UCSD-AML1 (cell line): Measurements from ENCODE around the gene SH3BP5.

Experiments
- DNase-seq: peaks from one replicate; lab custom pipeline; 2025; ENCODE audit not compliant: unreplicated experiment; lab: John Stamatoyannopoulos, UW

The SH3BP5 gene

GRCh38 chr3:15299036-15299435 is 33.4 kb downstream of the SH3BP5 start:
- DNase-seq: no peak

- DNase-seq: no peak
Observed at GRCh38 chr3:15298504-15298903, 33.9 kb downstream of the SH3BP5 start.

- DNase-seq: no peak
Observed at GRCh38 chr3:15297608-15298350, 34.6 kb downstream of the SH3BP5 start.

- DNase-seq: no peak
Observed at GRCh38 chr3:15295506-15295905, 36.9 kb downstream of the SH3BP5 start.

- DNase-seq: no peak
Observed at GRCh38 chr3:15294929-15295328, 37.5 kb downstream of the SH3BP5 start.

GRCh38 chr3:15292765-15293522 is 39.4 kb downstream of the SH3BP5 start:
- DNase-seq: no peak

GRCh38 chr3:15291589-15292541 is 40.5 kb downstream of the SH3BP5 start:
- DNase-seq: peak; percentile 77

GRCh38 chr3:15290736-15291135 is 41.6 kb downstream of the SH3BP5 start:
- DNase-seq: no peak

GRCh38 chr3:15289661-15290060 is 42.7 kb downstream of the SH3BP5 start:
- DNase-seq: no peak

GRCh38 chr3:15288331-15289035 is 43.9 kb downstream of the SH3BP5 start:
- no peak for DNase-seq

- no peak for DNase-seq
Observed at GRCh38 chr3:15287565-15288330, 44.6 kb downstream of the SH3BP5 start.

GRCh38 chr3:15286022-15286421 is 46.4 kb downstream of the SH3BP5 start:
- no peak for DNase-seq

- DNase-seq: no peak
Observed at GRCh38 chr3:15284121-15284889, 48.1 kb downstream of the SH3BP5 start.

- no peak for DNase-seq
Observed at GRCh38 chr3:15283702-15284101, 48.7 kb downstream of the SH3BP5 start.

- DNase-seq: no peak
Observed at GRCh38 chr3:15281817-15282216, 50.6 kb downstream of the SH3BP5 start.

- DNase-seq: no peak
Observed at GRCh38 chr3:15280853-15281532, 51.4 kb downstream of the SH3BP5 start.

- DNase-seq: no peak
Observed at GRCh38 chr3:15279671-15280402, 52.5 kb downstream of the SH3BP5 start.

GRCh38 chr3:15279205-15279604 is 53.2 kb downstream of the SH3BP5 start:
- no peak for DNase-seq
